Neural cell (in vitro differentiated cells): ENCODE data around the gene PDK2. TPM values are rescaled to one million over a fixed set of nuclear protein-coding genes. Genes with fewer than 3 reads are reported as not detected.

Experiments
- H2AFZ ChIP-seq: fragments of 200-600, 300-800 bp; sonication (generic), shearing (Covaris generic); 2 replicates; pipeline ENCODE4 v1.6.0; 2014; ENCODE audit warnings: low read depth, mild to moderate bottlenecking, antibody characterized with exemption, low read length, moderate library complexity
- H3F3A ChIP-seq: fragments of 200-600 bp; shearing (Covaris generic); 2 replicates; pipeline ENCODE4 v1.6.1; 2016; ENCODE audit warnings: mild to moderate bottlenecking, moderate library complexity, mixed read lengths, antibody characterized with exemption, low read length; ENCODE audit not compliant: insufficient read depth, poor library complexity, severe bottlenecking
- H3K27ac ChIP-seq: fragments of 200-600, 300-800 bp; sonication (generic), shearing (Covaris generic); 2 replicates; pipeline ENCODE4 v1.5.1; 2014; ENCODE audit warnings: mild to moderate bottlenecking, low read length, moderate library complexity
- H3K27me3 ChIP-seq: fragments of 300-800, 200-600 bp; sonication (generic), shearing (Covaris generic); 2 replicates; pipeline ENCODE4 v1.6.0; 2014; ENCODE audit warnings: mild to moderate bottlenecking, low read depth, low read length, moderate library complexity; ENCODE audit not compliant: insufficient read depth
- H3K36me3 ChIP-seq: fragments of 300-800, 200-600 bp; sonication (generic), shearing (Covaris generic); 2 replicates; pipeline ENCODE4 v1.5.1; 2014; ENCODE audit warnings: mild to moderate bottlenecking, antibody characterized with exemption, low read length, moderate library complexity; ENCODE audit not compliant: insufficient read depth
- H3K4me2 ChIP-seq: fragments of 300-800, 200-600 bp; sonication (generic), shearing (Covaris generic); 2 replicates; pipeline ENCODE4 v1.6.0; 2014; ENCODE audit warnings: mild to moderate bottlenecking, low read length
- H3K4me3 ChIP-seq: fragments of 300-800, 200-600 bp; sonication (generic), shearing (Covaris generic); 2 replicates; pipeline ENCODE4 v1.5.1; 2014; ENCODE audit warnings: mild to moderate bottlenecking, low read length, moderate library complexity
- H3K79me2 ChIP-seq: fragments of 200-600 bp; shearing (Covaris generic); replicated peaks from 2 replicates; pipeline ENCODE4 v1.6.0; 2014; ENCODE audit warnings: mild to moderate bottlenecking, low read length, moderate library complexity; ENCODE audit not compliant: insufficient read depth
- H3K9ac ChIP-seq: fragments of 300-800, 200-600 bp; sonication (generic), shearing (Covaris generic); 2 replicates; pipeline ENCODE4 v1.6.1; 2016; ENCODE audit warnings: mild to moderate bottlenecking, low read length, mixed read lengths
- H3K9me2 ChIP-seq: fragments of 200-600 bp; shearing (Covaris generic); 2 replicates; pipeline ENCODE4 v1.6.1; 2016; ENCODE audit warnings: mild to moderate bottlenecking, low read length, mixed read lengths; ENCODE audit not compliant: insufficient read depth
- H3K9me3 ChIP-seq: fragments of 200-600, 300-800 bp; sonication (generic), shearing (Covaris generic); 2 replicates; pipeline ENCODE4 v1.6.1; 2016; ENCODE audit warnings: mild to moderate bottlenecking, mixed run types, low read length, moderate library complexity, mixed read lengths
- H4K20me1 ChIP-seq: fragments of 200-600 bp; shearing (Covaris generic); 2 replicates; pipeline ENCODE4 v1.6.1; 2016; ENCODE audit warnings: mild to moderate bottlenecking, mixed run types; ENCODE audit not compliant: insufficient read depth
- EP300 ChIP-seq: fragments of 450-650 bp; conservative IDR thresholded peaks from 2 replicates; pipeline ENCODE4 v1.6.1; 2014; ENCODE audit warnings: antibody characterized with exemption, mild to moderate bottlenecking, moderate library complexity; ENCODE audit not compliant: poor library complexity, severe bottlenecking
- EZH2 ChIP-seq: fragments of 200-600, 300-800 bp; shearing (Covaris generic), sonication (generic); IDR thresholded peaks from 2 replicates; pipeline ENCODE4 v1.6.1; 2014; ENCODE audit warnings: antibody characterized with exemption, low read length, borderline replicate concordance, mild to moderate bottlenecking; ENCODE audit not compliant: insufficient read depth, poor library complexity, severe bottlenecking
- MXI1 ChIP-seq: fragments of 450-650 bp; conservative IDR thresholded peaks from 2 replicates; pipeline ENCODE4 v1.6.1; 2014; ENCODE audit warnings: antibody characterized with exemption, mild to moderate bottlenecking; ENCODE audit not compliant: poor library complexity, severe bottlenecking
- POLR2AphosphoS5 ChIP-seq: IDR thresholded peaks from 2 replicates; pipeline ENCODE4 v1.6.1; 2012
- RAD21 ChIP-seq: fragments of 450-650 bp; conservative IDR thresholded peaks from 2 replicates; pipeline ENCODE4 v1.6.1; 2014; ENCODE audit warnings: antibody characterized with exemption, mild to moderate bottlenecking, moderate library complexity
- SMC3 ChIP-seq: fragments of 450-650 bp; conservative IDR thresholded peaks from 2 replicates; pipeline ENCODE4 v1.6.1; 2014; ENCODE audit warnings: antibody characterized with exemption, mild to moderate bottlenecking, moderate library complexity; ENCODE audit not compliant: poor library complexity
- TAF1 ChIP-seq: IDR thresholded peaks from 2 replicates; pipeline ENCODE4 v1.6.1; 2012; ENCODE audit warnings: low read depth
- polyA plus RNA-seq: library from polyadenylated mRNA; depleted of rRNA; stranded (reverse); fragments of >200 nt; gene quantifications from 2 replicates; pipeline ENCODE4 v1.2.3, GENCODE V29; 2014
- TF ChIP-seq, protein P1 (sequence below): fragments of 450-650 bp; IDR thresholded peaks from 2 replicates; pipeline ENCODE4 v1.5.1; 2014; ENCODE audit warnings: antibody characterized with exemption, mild to moderate bottlenecking, moderate library complexity; ENCODE audit not compliant: poor library complexity, severe bottlenecking
- TF ChIP-seq, protein P2 (sequence below): IDR thresholded peaks from 2 replicates; pipeline ENCODE4 v1.6.1; 2012; ENCODE audit warnings: borderline replicate concordance

The PDK2 gene
- polyA plus RNA-seq, 1 donor from 2014 or later: 36.2 TPM

DNA sequence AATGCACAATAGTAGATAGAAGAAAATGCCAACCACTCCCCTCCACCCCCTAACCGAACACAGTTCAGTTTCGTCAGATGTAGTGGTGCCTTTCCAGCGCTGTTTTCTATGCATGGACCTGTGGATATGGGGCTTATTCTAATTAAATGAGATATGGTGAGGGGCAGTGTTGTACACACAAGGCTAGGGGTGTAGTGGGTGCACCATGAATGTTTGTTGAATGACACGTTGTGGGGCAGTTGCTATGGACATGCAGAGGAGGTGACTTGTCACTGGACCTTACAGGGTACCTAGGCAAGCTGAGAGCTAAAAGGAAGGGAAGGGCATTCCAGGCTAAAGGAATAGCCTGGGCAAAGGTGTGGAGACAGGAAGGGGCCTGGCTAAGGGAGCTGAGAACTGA is 3.4 kb downstream of the PDK2 start:
- no peaks in the 10 kb centered on the region for H3K36me3 ChIP-seq
- H2AFZ ChIP-seq: no peak overlapping the region
- no peak overlapping the region for H3K27ac ChIP-seq
- TF ChIP-seq, protein P1, sequence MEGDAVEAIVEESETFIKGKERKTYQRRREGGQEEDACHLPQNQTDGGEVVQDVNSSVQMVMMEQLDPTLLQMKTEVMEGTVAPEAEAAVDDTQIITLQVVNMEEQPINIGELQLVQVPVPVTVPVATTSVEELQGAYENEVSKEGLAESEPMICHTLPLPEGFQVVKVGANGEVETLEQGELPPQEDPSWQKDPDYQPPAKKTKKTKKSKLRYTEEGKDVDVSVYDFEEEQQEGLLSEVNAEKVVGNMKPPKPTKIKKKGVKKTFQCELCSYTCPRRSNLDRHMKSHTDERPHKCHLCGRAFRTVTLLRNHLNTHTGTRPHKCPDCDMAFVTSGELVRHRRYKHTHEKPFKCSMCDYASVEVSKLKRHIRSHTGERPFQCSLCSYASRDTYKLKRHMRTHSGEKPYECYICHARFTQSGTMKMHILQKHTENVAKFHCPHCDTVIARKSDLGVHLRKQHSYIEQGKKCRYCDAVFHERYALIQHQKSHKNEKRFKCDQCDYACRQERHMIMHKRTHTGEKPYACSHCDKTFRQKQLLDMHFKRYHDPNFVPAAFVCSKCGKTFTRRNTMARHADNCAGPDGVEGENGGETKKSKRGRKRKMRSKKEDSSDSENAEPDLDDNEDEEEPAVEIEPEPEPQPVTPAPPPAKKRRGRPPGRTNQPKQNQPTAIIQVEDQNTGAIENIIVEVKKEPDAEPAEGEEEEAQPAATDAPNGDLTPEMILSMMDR: no peak
- no peak for TF ChIP-seq TAF1
- TF ChIP-seq EP300: no peak
- no peak for TF ChIP-seq POLR2AphosphoS5
- TF ChIP-seq MXI1: no peak
- TF ChIP-seq, protein P2, sequence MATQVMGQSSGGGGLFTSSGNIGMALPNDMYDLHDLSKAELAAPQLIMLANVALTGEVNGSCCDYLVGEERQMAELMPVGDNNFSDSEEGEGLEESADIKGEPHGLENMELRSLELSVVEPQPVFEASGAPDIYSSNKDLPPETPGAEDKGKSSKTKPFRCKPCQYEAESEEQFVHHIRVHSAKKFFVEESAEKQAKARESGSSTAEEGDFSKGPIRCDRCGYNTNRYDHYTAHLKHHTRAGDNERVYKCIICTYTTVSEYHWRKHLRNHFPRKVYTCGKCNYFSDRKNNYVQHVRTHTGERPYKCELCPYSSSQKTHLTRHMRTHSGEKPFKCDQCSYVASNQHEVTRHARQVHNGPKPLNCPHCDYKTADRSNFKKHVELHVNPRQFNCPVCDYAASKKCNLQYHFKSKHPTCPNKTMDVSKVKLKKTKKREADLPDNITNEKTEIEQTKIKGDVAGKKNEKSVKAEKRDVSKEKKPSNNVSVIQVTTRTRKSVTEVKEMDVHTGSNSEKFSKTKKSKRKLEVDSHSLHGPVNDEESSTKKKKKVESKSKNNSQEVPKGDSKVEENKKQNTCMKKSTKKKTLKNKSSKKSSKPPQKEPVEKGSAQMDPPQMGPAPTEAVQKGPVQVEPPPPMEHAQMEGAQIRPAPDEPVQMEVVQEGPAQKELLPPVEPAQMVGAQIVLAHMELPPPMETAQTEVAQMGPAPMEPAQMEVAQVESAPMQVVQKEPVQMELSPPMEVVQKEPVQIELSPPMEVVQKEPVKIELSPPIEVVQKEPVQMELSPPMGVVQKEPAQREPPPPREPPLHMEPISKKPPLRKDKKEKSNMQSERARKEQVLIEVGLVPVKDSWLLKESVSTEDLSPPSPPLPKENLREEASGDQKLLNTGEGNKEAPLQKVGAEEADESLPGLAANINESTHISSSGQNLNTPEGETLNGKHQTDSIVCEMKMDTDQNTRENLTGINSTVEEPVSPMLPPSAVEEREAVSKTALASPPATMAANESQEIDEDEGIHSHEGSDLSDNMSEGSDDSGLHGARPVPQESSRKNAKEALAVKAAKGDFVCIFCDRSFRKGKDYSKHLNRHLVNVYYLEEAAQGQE: no peak
- TF ChIP-seq SMC3: no peak
- no peak for TF ChIP-seq RAD21
- TF ChIP-seq EZH2: no peak
- peaks cover 9% of the 10 kb centered on the region for H3K79me2 ChIP-seq
- no peaks in the 10 kb centered on the region for H3F3A ChIP-seq
- H3K4me3 ChIP-seq: no peak overlapping the region
- no peak overlapping the region for H3K4me2 ChIP-seq
- no peak overlapping the region for H3K9ac ChIP-seq
- no peaks in the 10 kb centered on the region for H3K9me3 ChIP-seq
- H4K20me1 ChIP-seq: no peaks in the 10 kb centered on the region
- H3K9me2 ChIP-seq: no peaks in the 10 kb centered on the region
- no peaks in the 10 kb centered on the region for H3K27me3 ChIP-seq

GRCh38 chr17:50099003-50099402 is 3.9 kb downstream of the PDK2 start:
- no peaks in the 10 kb centered on the region for H3K36me3 ChIP-seq
- no peak overlapping the region for H2AFZ ChIP-seq
- H3F3A ChIP-seq: no peaks in the 10 kb centered on the region
- no peak overlapping the region for H3K9ac ChIP-seq
- H3K27me3 ChIP-seq: no peaks in the 10 kb centered on the region
- no peak overlapping the region for H3K27ac ChIP-seq
- no peaks in the 10 kb centered on the region for H3K9me3 ChIP-seq
- peaks cover 9% of the 10 kb centered on the region for H3K79me2 ChIP-seq
- H3K4me3 ChIP-seq: no peak overlapping the region
- no peak overlapping the region for H3K4me2 ChIP-seq
- no peaks in the 10 kb centered on the region for H4K20me1 ChIP-seq
- TF ChIP-seq EP300: no peak
- no peak for TF ChIP-seq EZH2
- TF ChIP-seq, protein P1: no peak
- TF ChIP-seq RAD21: no peak
- TF ChIP-seq MXI1: no peak
- no peak for TF ChIP-seq TAF1
- no peaks in the 10 kb centered on the region for H3K9me2 ChIP-seq
